GM19463 (cell line): ENCODE measurements around the gene IRX4.
"Not testable (repeated sequence)": the region's sequence is repeated elsewhere in the genome, so short reads cannot be mapped to it uniquely, and the experiment has no call there.

ENCODE experiments used
- ATAC-seq: cut with Tn5 transposase; IDR thresholded peaks from one replicate; pipeline ENCODE4 v1.9.1; 2021; ENCODE audit warnings: mild to moderate bottlenecking, moderate library complexity; ENCODE audit not compliant: unreplicated experiment

Gene IRX4

GRCh38 chr5:1860949-1861348 is 21.8 kb downstream of the IRX4 start:
- no peak for ATAC-seq

DNA sequence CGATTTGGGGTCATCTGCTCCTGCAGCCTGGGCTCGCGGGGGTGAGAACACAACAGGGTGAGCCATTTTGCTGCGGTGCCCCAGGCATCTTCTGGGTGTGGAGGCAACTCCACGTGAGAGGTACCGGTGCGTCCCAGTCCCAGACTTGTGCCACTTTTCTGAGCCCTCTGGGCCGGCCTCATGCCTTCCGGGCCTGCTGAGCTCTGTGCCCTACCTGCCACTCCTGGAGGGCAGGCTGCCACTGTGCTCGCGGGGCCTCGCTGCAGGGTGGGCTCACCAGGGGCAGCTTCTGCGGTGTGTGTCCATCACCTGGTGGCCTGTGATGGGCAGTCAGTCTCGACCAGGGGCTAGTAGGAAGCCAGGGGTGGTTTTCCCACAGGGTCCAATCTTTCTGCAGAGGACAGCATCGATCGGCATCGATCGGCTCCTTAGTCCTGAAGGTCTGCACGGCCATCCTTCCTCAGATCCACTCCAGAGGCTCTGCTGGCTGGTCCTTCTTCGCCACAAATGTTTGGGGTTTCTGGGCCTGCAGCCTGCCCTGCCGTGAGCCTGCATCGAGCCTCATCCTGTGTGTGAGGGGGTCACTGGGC is 22.6 kb downstream of the IRX4 start:
- ATAC-seq: no peak

DNA sequence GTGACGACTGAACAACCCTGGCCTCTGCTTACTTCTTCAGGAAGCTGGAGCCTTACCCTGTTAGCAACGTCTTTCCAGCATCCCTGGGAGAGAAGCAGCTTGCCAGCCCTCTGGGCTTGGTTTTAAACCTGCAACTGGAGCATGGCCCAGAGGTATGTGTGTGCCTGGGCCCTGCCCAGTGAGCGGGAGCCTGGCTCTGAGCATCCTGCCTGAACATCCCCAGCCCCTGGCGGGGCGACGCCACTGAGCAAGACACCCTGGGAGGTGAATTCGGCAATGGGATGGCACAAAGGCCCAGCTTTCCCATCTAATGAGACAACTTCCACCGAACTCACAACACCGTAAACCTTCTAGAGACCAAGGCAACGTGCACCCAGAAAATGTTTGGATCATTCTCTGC is 23.6 kb downstream of the IRX4 start:
- ATAC-seq: no peak

- no peak for ATAC-seq
These were observed 24.3 kb downstream of the IRX4 start for GRCh38 chr5:1858436-1858835.

DNA sequence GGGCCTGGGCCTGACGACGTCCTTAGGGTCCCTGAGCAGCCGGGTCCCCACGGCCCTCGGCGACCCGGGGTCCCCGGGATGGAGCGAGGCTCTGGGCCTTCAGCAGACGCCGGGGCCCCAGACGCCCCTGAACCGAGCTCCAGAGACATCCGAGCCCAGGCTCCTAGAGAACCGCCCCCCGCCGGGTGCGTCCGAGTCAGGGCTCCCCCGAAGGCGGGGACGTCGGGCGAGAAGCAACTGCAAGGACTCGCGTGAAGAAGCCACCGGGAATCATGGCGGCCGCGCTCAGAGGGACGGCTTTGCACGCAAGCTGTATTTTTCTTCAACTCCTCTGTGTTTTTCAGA is 25.5 kb downstream of the IRX4 start:
- no peak for ATAC-seq

DNA sequence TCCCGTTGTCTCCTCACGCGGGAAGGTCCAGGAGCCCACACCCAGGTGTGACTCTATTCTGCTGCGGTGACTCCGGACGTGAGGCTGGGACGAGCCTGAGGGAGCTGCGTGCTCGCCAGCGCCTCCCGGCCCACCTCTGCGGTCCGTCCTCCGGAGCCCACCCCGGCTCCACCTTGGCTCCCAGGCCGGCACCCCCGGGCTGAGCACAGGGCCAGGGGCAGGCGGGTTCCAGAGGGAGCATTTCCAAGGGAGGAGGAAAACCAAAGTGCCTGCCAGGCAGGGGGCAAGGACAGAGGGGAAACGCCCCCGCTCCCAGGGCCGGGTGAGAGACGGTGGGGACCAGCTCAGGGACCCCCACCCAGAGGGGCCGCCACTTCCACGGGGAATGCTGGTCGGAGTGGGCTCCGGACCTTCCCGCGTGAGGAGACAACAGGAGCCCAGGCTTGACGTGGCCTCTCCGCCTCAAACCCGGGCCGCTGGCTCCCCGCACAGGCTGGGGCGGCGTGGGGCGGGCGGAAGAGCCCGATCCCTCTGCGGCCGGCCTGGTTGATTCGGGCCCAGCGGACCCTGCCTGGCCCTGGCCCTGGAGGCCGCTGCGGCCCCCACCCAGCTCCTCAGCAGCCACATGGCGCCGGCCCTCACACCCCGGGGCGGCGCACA is 26.0 kb downstream of the IRX4 start:
- ATAC-seq: no peak

DNA sequence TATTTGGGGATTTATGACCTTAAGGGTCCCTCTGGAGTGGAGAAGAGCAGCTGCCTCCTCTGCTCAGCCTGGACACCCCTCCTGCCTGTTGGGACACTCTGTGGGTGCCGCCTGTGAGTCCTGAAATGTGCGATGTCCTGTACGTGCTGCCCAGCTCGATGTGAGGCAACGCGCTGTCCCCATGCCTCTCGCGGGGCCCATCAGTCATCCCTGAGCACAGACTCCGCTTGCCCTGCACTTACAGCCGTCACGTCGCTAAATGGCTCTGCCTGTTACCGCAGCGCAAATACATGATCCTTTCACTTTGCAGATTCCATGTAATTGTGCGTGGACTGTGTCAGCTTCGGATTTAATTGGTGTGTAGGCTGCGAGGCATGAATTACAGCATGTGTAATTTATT is 27.1 kb downstream of the IRX4 start:
- no peak for ATAC-seq

GRCh38 chr5:1855075-1855474 is 27.6 kb downstream of the IRX4 start:
- no peak for ATAC-seq

DNA sequence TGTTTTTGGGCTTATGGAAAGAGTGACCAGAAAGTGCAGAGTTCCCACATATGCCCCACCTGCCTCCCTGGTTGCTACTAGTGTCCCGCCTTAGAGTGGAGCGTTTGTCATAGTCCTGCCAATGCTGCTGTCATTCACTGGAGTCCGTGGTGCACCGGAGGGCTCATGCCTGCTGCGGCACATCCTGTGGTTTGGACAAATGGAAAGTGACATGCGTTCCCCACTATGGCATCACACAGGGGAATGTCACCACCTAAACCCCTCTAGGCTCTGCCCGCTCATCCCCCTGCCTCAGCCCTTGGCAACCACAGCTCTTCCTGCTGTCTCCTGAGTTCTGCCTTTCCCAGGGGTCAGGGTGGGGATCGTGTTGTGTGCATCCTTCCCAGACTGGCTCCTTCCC is 29.2 kb downstream of the IRX4 start:
- ATAC-seq: no peak

DNA sequence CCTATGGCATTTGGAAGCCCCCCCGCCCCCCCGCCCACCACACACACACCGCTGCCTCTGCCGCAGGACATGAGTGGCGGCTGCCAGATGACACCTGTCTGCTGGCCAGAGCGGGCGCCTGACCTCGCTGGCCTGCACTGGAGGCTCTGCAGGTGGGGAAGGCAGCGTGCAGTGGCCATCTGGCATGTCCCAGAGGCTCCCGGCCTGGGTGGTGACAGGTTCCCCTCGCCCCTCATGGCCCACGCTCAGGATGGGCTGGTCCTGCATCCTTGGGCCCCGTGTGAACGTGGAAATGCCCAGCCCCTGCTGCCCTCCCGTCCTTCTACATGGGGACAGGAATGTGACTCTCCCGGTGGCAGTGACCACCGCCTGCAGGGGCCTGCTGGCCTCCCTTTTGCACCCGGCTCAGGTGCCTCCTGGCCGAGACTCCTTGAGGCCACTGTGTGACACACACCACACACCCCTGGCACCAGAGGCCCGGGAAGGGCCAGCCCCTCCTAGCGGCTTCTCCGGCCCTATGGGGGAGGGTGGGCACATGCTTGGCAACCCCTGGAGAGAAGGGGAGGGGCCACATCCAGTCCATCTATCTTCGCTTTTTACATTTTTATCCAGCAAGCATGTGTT is 30.3 kb downstream of the IRX4 start:
- no peak for ATAC-seq

DNA sequence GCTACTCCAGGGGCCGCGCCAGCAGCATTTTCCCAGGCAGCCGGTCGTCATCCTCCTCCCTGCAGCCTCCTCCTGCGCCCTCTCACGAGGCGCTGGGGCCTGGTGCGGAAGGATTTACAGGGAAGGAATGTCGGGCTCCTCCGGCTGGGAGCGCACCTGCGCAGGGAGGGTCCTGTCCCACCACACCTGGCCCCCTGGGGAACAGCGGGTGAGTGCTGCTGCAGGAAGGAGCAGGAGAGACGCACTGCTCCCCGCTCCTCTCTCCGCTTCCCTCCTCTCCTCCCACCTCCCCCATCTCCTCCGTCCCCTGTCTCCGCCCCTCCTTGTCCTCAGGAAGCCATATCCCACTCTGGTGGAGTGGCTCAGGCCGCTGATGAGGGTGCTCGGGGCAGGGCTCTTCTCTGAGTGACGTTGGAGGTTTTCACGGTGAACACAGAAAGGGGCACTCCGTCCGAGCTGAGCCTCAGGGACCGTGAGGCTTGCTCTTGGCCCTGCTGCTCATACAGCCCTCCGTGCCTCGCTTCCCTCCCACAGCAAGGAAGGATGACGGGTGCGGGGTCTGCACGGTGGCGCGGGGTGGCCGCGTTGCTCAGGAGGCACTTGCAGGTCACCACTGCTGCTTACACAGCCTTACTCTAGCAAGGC is 31.3 kb downstream of the IRX4 start:
- ATAC-seq: no peak

DNA sequence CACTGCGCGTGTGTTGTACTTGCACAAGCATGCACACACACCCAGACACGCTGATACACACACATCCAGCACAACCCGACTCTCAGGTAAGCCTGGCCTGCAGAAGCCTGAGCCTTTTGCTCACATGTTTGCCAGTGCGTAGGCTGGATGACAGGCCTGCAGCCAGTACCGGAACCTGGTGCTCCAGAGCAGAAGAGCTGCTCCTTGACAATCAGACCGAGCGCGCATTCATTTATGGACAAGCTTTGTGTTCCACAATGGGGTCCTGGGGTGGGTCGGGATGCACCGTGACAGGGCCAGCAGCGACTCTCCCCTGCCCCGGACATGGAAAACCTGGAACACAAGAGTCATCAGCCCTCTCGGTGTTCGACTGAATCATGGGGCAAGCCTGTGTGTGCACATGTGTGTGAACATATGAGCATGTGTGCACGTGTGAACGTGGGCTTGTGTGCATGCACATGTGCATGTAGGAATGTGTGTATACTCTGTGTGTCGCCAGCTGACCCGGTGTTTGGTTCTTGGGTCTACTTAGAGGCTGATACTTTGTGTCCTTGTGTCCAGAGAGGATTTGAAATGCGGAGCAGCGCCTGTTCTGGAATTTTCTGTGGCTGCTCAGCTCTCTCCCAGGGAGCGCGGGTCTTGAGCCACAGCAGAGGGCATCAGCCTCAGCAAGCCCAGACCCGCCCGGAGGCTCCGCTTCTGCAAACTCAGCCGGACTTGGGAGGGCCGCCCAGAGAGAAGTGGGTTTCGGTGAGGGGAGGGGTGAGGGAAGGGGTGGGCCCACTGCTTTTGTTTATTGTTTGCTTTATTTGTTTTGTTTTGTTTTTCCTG is 32.2 kb downstream of the IRX4 start:
- no peak for ATAC-seq

DNA sequence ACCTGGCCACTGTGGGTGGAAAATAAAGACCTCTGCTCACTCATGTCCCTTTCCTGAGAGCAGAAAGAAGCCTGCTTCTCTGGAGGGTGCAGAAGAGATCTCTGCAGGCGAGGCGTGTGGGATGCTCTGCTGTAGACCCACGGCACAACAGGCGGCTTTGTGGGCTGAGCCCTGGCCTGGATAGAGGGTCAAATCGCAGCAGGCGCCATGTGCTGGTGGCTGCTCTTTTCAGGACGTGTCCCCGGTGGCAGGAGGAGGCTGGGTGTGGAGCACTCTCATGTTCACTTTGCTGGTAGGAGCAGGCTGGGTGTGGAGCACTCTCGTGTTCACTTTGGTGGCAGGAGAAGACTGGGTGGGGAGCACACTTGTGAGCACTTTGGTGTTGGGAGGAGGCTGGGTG is 35.1 kb downstream of the IRX4 start:
- ATAC-seq: no peak

GRCh38 chr5:1847056-1847455 is 35.7 kb downstream of the IRX4 start:
- no peak for ATAC-seq

DNA sequence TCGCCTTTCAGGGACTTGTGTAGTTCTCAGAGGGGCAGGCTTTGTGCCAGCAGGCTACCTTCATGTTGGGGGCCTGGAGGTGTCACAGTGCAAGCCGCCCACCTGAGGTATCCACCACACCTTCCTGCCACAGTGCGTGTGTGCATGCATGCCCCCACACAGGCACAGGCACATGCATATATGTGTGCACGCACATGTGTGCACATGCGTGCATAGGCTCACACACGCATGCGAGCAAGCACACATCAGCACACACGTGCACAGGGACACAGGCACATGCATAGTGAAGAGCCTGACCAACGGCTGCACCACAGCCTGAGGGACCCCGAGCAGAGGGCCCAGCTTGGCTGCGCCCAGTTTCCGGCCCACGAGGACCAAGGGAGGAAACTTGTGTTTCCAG is 36.1 kb downstream of the IRX4 start:
- ATAC-seq: no peak

DNA sequence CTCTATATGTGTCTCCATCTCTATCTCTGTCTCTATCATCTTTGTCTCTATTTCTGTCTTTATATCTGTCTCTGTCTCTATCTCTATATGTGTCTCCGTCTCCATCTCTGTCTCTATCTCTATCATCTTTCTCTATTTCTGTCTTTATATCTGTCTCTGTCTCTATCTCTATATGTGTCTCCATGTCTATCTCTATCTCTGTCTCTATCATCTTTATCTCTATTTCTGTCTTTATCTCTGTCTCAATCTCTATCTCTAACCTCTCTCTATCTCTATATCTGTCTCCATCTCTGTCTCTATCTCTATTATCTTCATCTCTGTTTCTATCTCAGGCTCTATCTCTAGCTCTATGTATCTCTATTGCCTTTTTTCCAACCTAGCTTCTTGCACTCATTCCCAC is 37.0 kb downstream of the IRX4 start:
- ATAC-seq: no peak

- no peak for ATAC-seq
These were observed 37.9 kb downstream of the IRX4 start for GRCh38 chr5:1844708-1845436.

DNA sequence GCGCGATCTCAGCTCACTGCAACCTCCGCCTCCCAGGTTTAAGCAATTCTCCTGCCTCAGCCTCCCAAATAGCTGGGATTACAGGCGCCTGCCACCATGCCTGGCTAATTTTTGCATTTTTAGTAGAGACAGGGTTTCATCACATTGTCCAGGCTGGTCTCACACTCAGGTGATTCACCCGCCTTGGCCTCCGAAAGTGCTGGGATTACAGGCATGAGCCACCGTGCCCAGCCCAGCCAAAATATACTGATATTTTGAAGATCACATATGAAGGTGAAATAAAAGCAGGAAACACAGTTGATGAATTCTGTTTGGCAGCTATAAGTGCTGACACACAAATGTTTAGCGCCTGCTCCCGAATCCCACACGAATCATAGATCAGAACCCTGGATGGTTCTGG is 39.0 kb downstream of the IRX4 start:
- not testable (repeated sequence) for ATAC-seq

DNA sequence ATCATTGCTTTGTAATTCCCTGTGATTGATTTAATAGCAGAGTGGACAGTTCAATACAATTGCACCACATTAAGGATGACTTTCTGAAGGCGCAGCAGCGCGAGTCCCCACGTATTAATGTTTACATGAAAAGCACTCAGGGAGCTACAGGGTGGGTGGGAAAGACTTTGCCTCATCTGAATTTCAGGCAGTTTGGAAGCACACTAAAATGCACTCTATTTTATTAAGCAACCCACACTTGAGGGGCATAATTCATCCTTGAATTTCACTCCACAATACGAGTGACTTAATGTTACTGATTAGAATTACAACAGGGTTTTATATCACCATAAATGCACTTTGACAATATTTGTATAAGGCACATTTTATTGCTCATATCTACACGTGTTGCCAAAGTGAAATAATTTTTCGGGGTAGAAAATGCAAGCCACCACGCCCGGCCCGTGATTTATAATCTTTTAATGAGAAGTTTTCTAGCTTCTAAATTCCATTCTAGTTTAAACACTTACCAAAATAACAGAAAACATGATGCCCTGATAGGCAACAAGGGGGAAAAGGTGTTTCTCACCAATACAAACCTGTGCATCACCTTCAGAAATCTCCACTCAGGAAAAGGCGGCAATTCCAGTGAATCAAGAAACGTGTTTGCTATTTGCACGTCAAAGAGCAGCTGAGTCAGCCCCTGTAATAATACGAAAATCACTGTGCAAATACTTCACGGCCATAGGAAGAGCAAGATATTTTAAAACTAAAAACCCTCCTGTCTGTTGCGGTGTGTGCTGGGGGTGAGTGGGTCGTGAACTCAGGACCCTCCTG is 40.5 kb downstream of the IRX4 start:
- ATAC-seq: no peak
